DND-41 (cell line): Measurements from ENCODE around the gene SYT1.

Experiments used
- ATAC-seq: fragments of 200-7000 bp; cut with Tn5 transposase; 3 replicates; pipeline ENCODE4 v1.9.1; 2021; ENCODE audit warnings: low read depth; ENCODE audit not compliant: insufficient read depth
- DNase-seq: peaks from one replicate; pipeline ENCODE4 v3.0.0-alpha.2; 2020
- H2AFZ ChIP-seq: 2 replicates; pipeline ENCODE4 v1.6.0; 2012; ENCODE audit warnings: low read depth, low read length
- H3K27ac ChIP-seq: 2 replicates; pipeline ENCODE4 v1.5.1; 2012; ENCODE audit warnings: low read length, inconsistent platforms
- H3K27me3 ChIP-seq: fragments of 200-600 bp; sonication (generic); 2 replicates; pipeline ENCODE4 v1.6.0; 2012; ENCODE audit warnings: low read length, mild to moderate bottlenecking, inconsistent platforms; ENCODE audit not compliant: insufficient read depth, poor library complexity
- H3K36me3 ChIP-seq: 2 replicates; pipeline ENCODE4 v1.5.1; 2012; ENCODE audit warnings: low read length, inconsistent platforms; ENCODE audit not compliant: insufficient read depth
- H3K4me1 ChIP-seq: 2 replicates; pipeline ENCODE4 v1.5.1; 2012; ENCODE audit warnings: mild to moderate bottlenecking, low read length; ENCODE audit not compliant: insufficient read depth
- H3K4me2 ChIP-seq: 2 replicates; pipeline ENCODE4 v1.6.0; 2012; ENCODE audit warnings: mild to moderate bottlenecking, moderate library complexity, low read length, inconsistent platforms; ENCODE audit not compliant: insufficient read depth
- H3K4me3 ChIP-seq, 2 experiments: fragments of 200-600 bp in 1 of 2; shearing (Covaris generic) in 1 of 2; 2 replicates each; pipeline ENCODE4 v1.5.1; 2012 to 2016; ENCODE audit warnings: inconsistent platforms in 2 of 2, low read length in 2 of 2, mild to moderate bottlenecking in 2 of 2, low read depth in 1 of 2, moderate library complexity in 1 of 2
- H3K79me2 ChIP-seq: 2 replicates; pipeline ENCODE4 v1.6.0; 2012; ENCODE audit warnings: low read length, inconsistent platforms; ENCODE audit not compliant: insufficient read depth
- H3K9ac ChIP-seq: 2 replicates; pipeline ENCODE4 v1.6.0; 2012; ENCODE audit warnings: low read depth, mild to moderate bottlenecking, inconsistent platforms, low read length, moderate library complexity
- H3K9me3 ChIP-seq: 2 replicates; pipeline ENCODE4 v1.5.1; 2012; ENCODE audit warnings: low read length, moderate library complexity, mild to moderate bottlenecking, inconsistent platforms; ENCODE audit not compliant: insufficient read depth, severe bottlenecking
- H4K20me1 ChIP-seq: 2 replicates; pipeline ENCODE4 v1.6.0; 2012; ENCODE audit warnings: low read length; ENCODE audit not compliant: insufficient read depth
- EZH2 ChIP-seq: IDR thresholded peaks from 3 replicates; pipeline ENCODE4 v1.6.1; 2012; ENCODE audit warnings: borderline replicate concordance, low read depth, mild to moderate bottlenecking, moderate library complexity, low read length, inconsistent platforms; ENCODE audit not compliant: severe bottlenecking
- TF ChIP-seq, protein P1 (sequence below): IDR thresholded peaks from 2 replicates; pipeline ENCODE4 v1.5.1; 2012; ENCODE audit warnings: borderline replicate concordance, low read length, moderate library complexity, mild to moderate bottlenecking; ENCODE audit not compliant: poor library complexity, severe bottlenecking; ENCODE audit errors: extremely low read depth

The SYT1 gene

DNA sequence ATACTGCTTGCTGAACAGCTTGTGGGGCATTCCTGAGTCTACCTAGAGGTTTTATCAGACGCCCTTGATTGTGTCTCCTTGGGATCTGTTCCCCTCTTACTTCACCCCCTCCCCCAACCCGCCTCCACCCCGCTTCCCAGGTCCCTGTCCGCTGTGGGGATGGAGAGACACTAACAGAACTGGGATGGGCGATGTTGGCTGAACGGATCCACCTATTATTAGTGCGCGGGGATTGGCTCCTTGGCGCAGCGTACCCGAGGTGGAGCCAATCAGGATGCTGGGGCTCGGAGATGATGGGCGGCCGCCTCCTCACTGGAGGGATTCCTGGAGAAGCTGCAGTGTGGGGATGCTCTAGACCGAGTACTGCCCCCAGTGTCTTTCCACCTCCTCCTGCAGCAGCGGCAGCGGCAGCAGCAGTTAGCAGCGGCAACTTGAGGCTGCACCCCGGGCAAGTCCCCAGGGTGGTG is at the start of gene SYT1:
Gene SYT1 (plus strand): TSS at position 372 of the 467 bp plus-strand sequence.
- Histone ChIP-seq H3K4me3 (no peak within 1 kb of the TSS), H3K9me3 (no peaks in the 10 kb centered on the region), H3K36me3 (no peaks in the 10 kb centered on the region), H3K9ac (no peak within 1 kb of the TSS), H3K79me2 (no peaks in the 10 kb centered on the region), H3K4me1 (no peaks in the 10 kb centered on the region), H3K4me2 (no peak within 1 kb of the TSS), H4K20me1 (no peaks in the 10 kb centered on the region), H3K27ac (no peak within 1 kb of the TSS), H2AFZ (no peak within 1 kb of the TSS), H3K27me3 (no peaks in the 10 kb centered on the region)
- DNase-seq (no peak), ATAC-seq (no peak)
- TF ChIP-seq, protein P1, sequence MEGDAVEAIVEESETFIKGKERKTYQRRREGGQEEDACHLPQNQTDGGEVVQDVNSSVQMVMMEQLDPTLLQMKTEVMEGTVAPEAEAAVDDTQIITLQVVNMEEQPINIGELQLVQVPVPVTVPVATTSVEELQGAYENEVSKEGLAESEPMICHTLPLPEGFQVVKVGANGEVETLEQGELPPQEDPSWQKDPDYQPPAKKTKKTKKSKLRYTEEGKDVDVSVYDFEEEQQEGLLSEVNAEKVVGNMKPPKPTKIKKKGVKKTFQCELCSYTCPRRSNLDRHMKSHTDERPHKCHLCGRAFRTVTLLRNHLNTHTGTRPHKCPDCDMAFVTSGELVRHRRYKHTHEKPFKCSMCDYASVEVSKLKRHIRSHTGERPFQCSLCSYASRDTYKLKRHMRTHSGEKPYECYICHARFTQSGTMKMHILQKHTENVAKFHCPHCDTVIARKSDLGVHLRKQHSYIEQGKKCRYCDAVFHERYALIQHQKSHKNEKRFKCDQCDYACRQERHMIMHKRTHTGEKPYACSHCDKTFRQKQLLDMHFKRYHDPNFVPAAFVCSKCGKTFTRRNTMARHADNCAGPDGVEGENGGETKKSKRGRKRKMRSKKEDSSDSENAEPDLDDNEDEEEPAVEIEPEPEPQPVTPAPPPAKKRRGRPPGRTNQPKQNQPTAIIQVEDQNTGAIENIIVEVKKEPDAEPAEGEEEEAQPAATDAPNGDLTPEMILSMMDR = no peak
- TF ChIP-seq EZH2 = no peak

DNA sequence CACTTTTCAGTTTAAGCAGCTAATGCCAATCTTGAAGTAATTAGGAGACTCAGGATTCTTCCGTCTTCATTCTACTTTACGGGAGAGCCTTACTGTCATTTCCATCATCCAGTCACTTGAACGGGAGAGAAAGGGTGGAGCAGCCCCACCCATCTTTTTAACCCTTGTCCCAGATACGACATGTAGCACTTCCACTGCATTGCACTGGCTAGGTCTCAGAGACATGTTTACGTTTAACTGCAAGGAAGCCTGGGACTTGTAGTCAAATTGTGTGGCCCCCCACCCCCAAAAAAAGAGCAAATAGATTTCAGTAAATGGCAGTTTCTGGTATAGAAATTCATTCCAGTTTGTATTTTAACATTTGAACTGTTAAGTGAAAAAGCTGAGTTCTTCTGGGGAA is 46.1 kb upstream of the SYT1 start:
- Histone ChIP-seq H3K9me3 (no peaks in the 10 kb centered on the region), H3K9ac (no peak overlapping the region), H2AFZ (no peak overlapping the region), H3K4me3 (no peak overlapping the region), H3K36me3 (no peaks in the 10 kb centered on the region), H4K20me1 (no peaks in the 10 kb centered on the region), H3K27ac (no peak overlapping the region), H3K4me1 (no peaks in the 10 kb centered on the region), H3K79me2 (no peaks in the 10 kb centered on the region), H3K27me3 (no peaks in the 10 kb centered on the region), H3K4me2 (no peak overlapping the region)
- no peak for TF ChIP-seq EZH2
- TF ChIP-seq, protein P1 = no peak
- no peak for ATAC-seq
- DNase-seq = no peak

DNA sequence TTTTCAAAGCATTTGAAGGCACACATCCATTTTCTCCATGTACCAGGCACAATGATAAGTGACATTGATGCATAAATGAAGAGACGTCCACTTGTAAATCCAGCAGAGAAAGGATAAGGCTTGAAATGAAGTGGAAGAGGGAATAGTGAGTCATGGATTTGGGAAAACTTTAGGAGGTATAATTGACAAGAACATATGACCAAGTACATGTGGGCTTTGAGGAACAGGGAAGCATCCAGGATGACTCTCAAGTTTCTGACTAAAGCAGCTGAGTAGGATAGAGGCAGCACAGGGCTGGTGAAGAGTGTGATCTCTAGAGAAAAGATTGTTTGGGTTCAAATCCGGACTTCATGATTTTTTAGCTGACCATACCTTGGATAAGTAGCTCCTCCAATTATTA is 43.6 kb upstream of the SYT1 start:
- TF ChIP-seq, protein P1 = no peak
- TF ChIP-seq EZH2 = no peak
- Histone ChIP-seq H2AFZ (no peak overlapping the region), H3K27ac (no peak overlapping the region), H3K9me3 (no peaks in the 10 kb centered on the region), H3K79me2 (no peaks in the 10 kb centered on the region), H3K4me2 (no peak overlapping the region), H4K20me1 (no peaks in the 10 kb centered on the region), H3K9ac (no peak overlapping the region), H3K4me3 (no peak overlapping the region), H3K27me3 (no peaks in the 10 kb centered on the region), H3K36me3 (no peaks in the 10 kb centered on the region), H3K4me1 (no peaks in the 10 kb centered on the region)
- DNase-seq = no peak
- ATAC-seq = no peak

DNA sequence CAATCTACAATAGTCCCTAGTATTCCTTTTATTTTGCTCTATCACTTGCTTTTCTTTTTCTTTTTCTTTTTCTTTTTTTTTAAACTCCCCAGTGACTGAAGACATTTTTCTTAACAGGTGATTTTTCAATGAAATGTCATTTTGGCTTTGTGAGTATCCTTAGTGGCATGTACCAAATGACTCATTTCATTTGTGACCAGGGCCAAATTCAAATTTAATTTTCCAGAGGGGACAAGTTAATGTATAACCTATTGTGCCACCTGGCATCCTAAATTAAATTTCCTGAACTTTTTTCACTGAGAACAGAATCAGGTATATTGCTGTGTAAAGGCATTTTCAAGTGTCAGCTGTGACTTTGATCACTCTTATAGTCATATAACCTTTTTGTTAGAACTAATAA is 39.7 kb upstream of the SYT1 start:
- no peaks in the 10 kb centered on the region for H3K79me2 ChIP-seq
- no peak overlapping the region for H3K4me2 ChIP-seq
- no peaks in the 10 kb centered on the region for H3K9me3 ChIP-seq
- no peak for TF ChIP-seq EZH2
- TF ChIP-seq, protein P1 = no peak
- DNase-seq (no peak), ATAC-seq (no peak)
- no peaks in the 10 kb centered on the region for H4K20me1 ChIP-seq
- H3K36me3 ChIP-seq = no peaks in the 10 kb centered on the region
- H2AFZ ChIP-seq = no peak overlapping the region
- no peak overlapping the region for H3K4me3 ChIP-seq
- H3K4me1 ChIP-seq = no peaks in the 10 kb centered on the region
- no peak overlapping the region for H3K9ac ChIP-seq
- no peak overlapping the region for H3K27ac ChIP-seq
- H3K27me3 ChIP-seq = no peaks in the 10 kb centered on the region
